IMR-90 (cell line): ENCODE results near the gene NOD1. TPM values are rescaled to one million over a fixed set of nuclear protein-coding genes. Genes with fewer than 3 reads are reported as not detected.

Source experiments
- ATAC-seq: fragments of 200-7000 bp; cut with Tn5 transposase; 2 replicates; pipeline ENCODE4 v1.9.1; 2020; ENCODE audit warnings: low read depth, mild to moderate bottlenecking, moderate library complexity
- BruUV-seq: library from RNA; stranded (reverse); fragments of 400-500 nt; replicated peaks from 2 replicates; lab custom pipeline; 2021; lab: Mats Ljungman, UMichigan
- CTCF ChIA-PET: fragments of 300-600 bp; formaldehyde crosslinking; extraction: SDS; loops from one replicate; lab custom pipeline; 2021; ENCODE audit warnings: antibody characterized with exemption; lab: Yijun Ruan, JAX
- POLR2A ChIA-PET: fragments of 300-600 bp; sonication (Branson Sonifier 250); formaldehyde crosslinking; loops from one replicate; lab custom pipeline; 2022; ENCODE audit warnings: antibody characterized with exemption; ENCODE audit not compliant: unreplicated experiment; lab: Charles Lee
- DNase-seq: peaks from one replicate; pipeline ENCODE4 v3.0.0; 2013
- H2AFZ ChIP-seq: replicated peaks from 2 replicates; pipeline ENCODE3; 2013; ENCODE audit warnings: low read length, mild to moderate bottlenecking; ENCODE audit not compliant: poor library complexity
- H2AK5ac ChIP-seq: 2 replicates; pipeline ENCODE4 v1.6.1; 2013; ENCODE audit warnings: low read depth, low read length, inconsistent platforms
- H2AK9ac ChIP-seq: replicated peaks from 2 replicates; pipeline ENCODE3; 2013; ENCODE audit warnings: mild to moderate bottlenecking, low read depth, low read length, moderate library complexity; ENCODE audit not compliant: poor library complexity
- H2BK120ac ChIP-seq: 2 replicates; pipeline ENCODE4 v1.6.1; 2013; ENCODE audit warnings: low read depth, low read length, inconsistent platforms
- H2BK15ac ChIP-seq: 3 replicates; pipeline ENCODE4 v1.6.1; 2013; ENCODE audit warnings: low read depth, low read length, inconsistent platforms
- H2BK20ac ChIP-seq: 2 replicates; pipeline ENCODE4 v1.6.1; 2013; ENCODE audit warnings: low read depth, mild to moderate bottlenecking, inconsistent platforms, low read length, moderate library complexity
- H2BK5ac ChIP-seq: 2 replicates; pipeline ENCODE4 v1.6.1; 2013; ENCODE audit warnings: mild to moderate bottlenecking, low read depth, low read length, inconsistent platforms; ENCODE audit not compliant: poor library complexity, severe bottlenecking
- H3K14ac ChIP-seq: replicated peaks from 2 replicates; pipeline ENCODE4 v1.6.1; 2013; ENCODE audit warnings: low read depth, low read length, inconsistent platforms
- H3K18ac ChIP-seq: 2 replicates; pipeline ENCODE4 v1.6.1; 2013; ENCODE audit warnings: low read depth, low read length, control low read depth
- H3K23ac ChIP-seq: 2 replicates; pipeline ENCODE4 v1.6.1; 2013; ENCODE audit warnings: low read depth, low read length, inconsistent platforms
- H3K27ac ChIP-seq: 2 replicates; pipeline ENCODE4 v1.5.1; 2013; ENCODE audit warnings: mild to moderate bottlenecking, control low read depth, low read length; ENCODE audit not compliant: insufficient read depth
- H3K27me3 ChIP-seq: 2 replicates; pipeline ENCODE4 v1.6.1; 2013; ENCODE audit warnings: low read length; ENCODE audit not compliant: control insufficient read depth, insufficient read depth
- H3K36me3 ChIP-seq: 2 replicates; pipeline ENCODE4 v1.6.1; 2013; ENCODE audit warnings: low read length, mixed read lengths; ENCODE audit not compliant: control insufficient read depth, insufficient read depth
- H3K4ac ChIP-seq: 2 replicates; pipeline ENCODE4 v1.6.1; 2013; ENCODE audit warnings: low read depth, low read length, inconsistent platforms
- H3K4me1 ChIP-seq: 2 replicates; pipeline ENCODE4 v1.6.1; 2013; ENCODE audit warnings: low read length, mixed read lengths; ENCODE audit not compliant: control insufficient read depth, insufficient read depth
- H3K4me2 ChIP-seq: 2 replicates; pipeline ENCODE4 v1.6.1; 2013; ENCODE audit warnings: low read depth, mild to moderate bottlenecking, control low read depth, low read length, moderate library complexity
- H3K4me3 ChIP-seq: 2 replicates; pipeline ENCODE4 v1.5.1; 2013; ENCODE audit warnings: low read depth, mild to moderate bottlenecking, control low read depth, low read length, moderate library complexity; ENCODE audit not compliant: insufficient read depth
- H3K56ac ChIP-seq: 2 replicates; pipeline ENCODE4 v1.6.1; 2013; ENCODE audit warnings: low read length, inconsistent platforms; ENCODE audit not compliant: insufficient read depth; ENCODE audit errors: extremely low read depth
- H3K79me1 ChIP-seq, 2 experiments: 2 replicates each; pipeline ENCODE4 v1.6.1; 2013; ENCODE audit warnings: low read length in 2 of 2, inconsistent platforms in 1 of 2, low read depth in 1 of 2
- H3K9ac ChIP-seq: 2 replicates; pipeline ENCODE4 v1.6.1; 2013; ENCODE audit warnings: low read depth, low read length, control low read depth
- H3K9me1 ChIP-seq: 2 replicates; pipeline ENCODE4 v1.6.1; 2013; ENCODE audit warnings: low read length, inconsistent platforms; ENCODE audit not compliant: insufficient read depth
- H3K9me3 ChIP-seq: 2 replicates; pipeline ENCODE4 v1.6.1; 2013; ENCODE audit warnings: low read length; ENCODE audit not compliant: control insufficient read depth, insufficient read depth
- H4K20me1 ChIP-seq: 2 replicates; pipeline ENCODE4 v1.6.1; 2013; ENCODE audit warnings: low read length, inconsistent platforms; ENCODE audit not compliant: insufficient read depth
- H4K5ac ChIP-seq: 2 replicates; pipeline ENCODE4 v1.6.1; 2013; ENCODE audit warnings: mild to moderate bottlenecking, low read depth, low read length, control low read depth
- H4K8ac ChIP-seq, 2 experiments: 2 replicates each; pipeline ENCODE4 v1.6.1; 2013; ENCODE audit warnings: low read depth in 2 of 2, low read length in 2 of 2, control low read depth in 1 of 2, inconsistent platforms in 1 of 2
- H4K91ac ChIP-seq: 2 replicates; pipeline ENCODE4 v1.6.1; 2013; ENCODE audit warnings: low read depth, low read length, inconsistent platforms; ENCODE audit not compliant: insufficient read depth
- BHLHE40 ChIP-seq: fragments of 150-350 bp; IDR thresholded peaks from 2 replicates; pipeline ENCODE4 v1.6.1; 2016; ENCODE audit warnings: mild to moderate bottlenecking, low read depth, low read length
- CHD1 ChIP-seq: IDR thresholded peaks from 2 replicates; pipeline ENCODE4 v1.6.1; 2012; ENCODE audit warnings: low read depth, low read length, improper control_type of control experiment
- CTCF ChIP-seq: conservative IDR thresholded peaks from 2 replicates; pipeline ENCODE4 v1.5.1; 2012; ENCODE audit warnings: mild to moderate bottlenecking, low read depth, low read length, improper control_type of control experiment
- ELK1 ChIP-seq: fragments of 150-350 bp; IDR thresholded peaks from 2 replicates; pipeline ENCODE4 v1.6.1; 2016; ENCODE audit warnings: low read depth, mild to moderate bottlenecking, low read length, moderate library complexity, borderline replicate concordance
- FOS ChIP-seq: fragments of 150-350 bp; IDR thresholded peaks from 2 replicates; pipeline ENCODE4 v1.6.1; 2016; ENCODE audit warnings: low read depth, low read length
- MAFK ChIP-seq: IDR thresholded peaks from 2 replicates; pipeline ENCODE4 v1.6.1; 2012; ENCODE audit warnings: low read depth, low read length, improper control_type of control experiment
- MAZ ChIP-seq: IDR thresholded peaks from 2 replicates; pipeline ENCODE4 v1.6.1; 2012; ENCODE audit warnings: low read depth, mild to moderate bottlenecking, low read length, improper control_type of control experiment, moderate library complexity, borderline replicate concordance
- MXI1 ChIP-seq: IDR thresholded peaks from 2 replicates; pipeline ENCODE4 v1.6.1; 2012; ENCODE audit warnings: low read depth, mild to moderate bottlenecking, low read length, moderate library complexity, borderline replicate concordance
- NFE2L2 ChIP-seq: fragments of 150-350 bp; IDR thresholded peaks from 2 replicates; pipeline ENCODE4 v1.6.1; 2016; ENCODE audit warnings: low read depth, mild to moderate bottlenecking, low read length
- POLR2A ChIP-seq: IDR thresholded peaks from 2 replicates; pipeline ENCODE4 v1.6.1; 2012; ENCODE audit warnings: mild to moderate bottlenecking, low read depth, low read length
- RAD21 ChIP-seq: IDR thresholded peaks from 2 replicates; pipeline ENCODE4 v1.6.1; 2012; ENCODE audit warnings: low read length, improper control_type of control experiment
- RCOR1 ChIP-seq: IDR thresholded peaks from 2 replicates; pipeline ENCODE4 v1.6.1; 2012; ENCODE audit warnings: mild to moderate bottlenecking, low read length, improper control_type of control experiment; ENCODE audit not compliant: insufficient replicate concordance
- RFX5 ChIP-seq: IDR thresholded peaks from 2 replicates; pipeline ENCODE4 v1.8.0; 2012; ENCODE audit warnings: low read depth, mild to moderate bottlenecking, low read length, moderate library complexity
- SMC3 ChIP-seq: fragments of 150-350 bp; IDR thresholded peaks from 2 replicates; pipeline ENCODE4 v1.6.1; 2016; ENCODE audit warnings: low read depth, mild to moderate bottlenecking, antibody characterized with exemption, low read length, moderate library complexity
- USF2 ChIP-seq: fragments of 150-350 bp; IDR thresholded peaks from 2 replicates; pipeline ENCODE4 v1.6.1; 2017; ENCODE audit warnings: mild to moderate bottlenecking, antibody characterized with exemption, low read length, low read depth
- WGBS, 2 experiments: methylation state at CpG; one replicate each; pipeline versions ENCODE4 v1.1.5 to v1.1.7; 2013; ENCODE audit warnings: missing lambda C conversion rate in 2 of 2; ENCODE audit not compliant: insufficient read length in 1 of 2; ENCODE audit errors: extremely low coverage in 2 of 2; 5-methylcytosine and 5-hydroxymethylcytosine counted together
- dilution Hi-C: fragments of 300-500 bp; cut with HindIII; formaldehyde crosslinking; loops from one replicate; pipeline ENCODE4 v1.14.3; 2018; ENCODE audit warnings: low sequenced_read_pairs; ENCODE audit not compliant: unreplicated experiment
- in situ Hi-C: fragments of 300-500 bp; cut with MboI; formaldehyde crosslinking; loops from 3 replicates; pipeline ENCODE4 v1.14.3; 2019; ENCODE audit warnings: low sequenced_read_pairs, inconsistent platforms, mixed read lengths
- intact Hi-C: fragments of 100-400 bp; cut with micrococcal nuclease; formaldehyde crosslinking; loops from 2 replicates; pipeline ENCODE4 v1.10.0; 2022
- polyA plus RNA-seq, 3 experiments: library from polyadenylated mRNA; depleted of rRNA; stranded (reverse); fragments of >200 nt; gene quantifications; 2 replicates each; pipeline ENCODE4 v1.2.3, GENCODE V29; 2012; ENCODE audit warnings: low replicate concordance in 1 of 3
- total RNA-seq: library from RNA; depleted of rRNA; stranded (reverse); fragments of >200 nt; gene quantifications from 2 replicates; pipeline ENCODE4 v1.2.3, GENCODE V29; 2012

Gene NOD1
- total and polyA plus RNA-seq, 2 of the 4 experiments (the other 2 are of a cell fraction), result 1.8 to 3.0 TPM

DNA sequence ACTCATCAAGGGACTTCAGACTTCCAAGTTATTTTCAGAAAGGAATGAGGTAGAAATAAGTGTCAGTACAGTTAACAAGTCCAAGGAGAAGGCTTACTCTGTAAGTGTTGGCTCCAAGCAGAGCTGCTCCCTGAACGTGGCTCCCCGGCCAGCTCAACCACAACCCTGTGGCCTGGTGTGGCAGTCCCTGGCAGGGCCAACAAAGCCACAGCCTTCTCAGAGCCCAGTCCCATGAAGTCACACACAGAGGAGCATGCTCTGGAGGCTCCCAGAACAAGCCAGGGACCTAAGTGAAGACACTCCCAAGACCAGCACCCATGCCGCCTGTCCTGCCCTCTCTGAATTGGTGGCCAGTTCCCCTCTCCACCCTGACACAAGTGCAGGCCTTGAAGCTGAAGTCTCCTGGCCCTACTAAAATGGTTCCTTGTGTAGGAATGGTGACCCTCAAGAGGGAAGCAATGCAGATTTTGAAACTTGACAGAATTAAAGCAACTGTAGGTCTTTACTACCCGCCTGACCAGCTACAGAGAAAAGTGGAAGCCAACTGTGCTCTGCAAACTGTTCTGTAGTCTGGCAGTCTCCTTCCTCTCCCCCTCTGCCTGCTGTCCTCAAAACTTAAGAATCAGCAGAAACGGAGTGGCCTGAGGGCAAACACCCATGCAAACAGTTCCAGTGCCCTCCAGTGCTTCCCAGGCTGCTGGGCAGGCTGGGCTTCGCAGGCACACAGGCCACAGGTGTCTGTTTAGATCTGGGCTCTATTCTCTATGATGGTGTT, 51.1 kb downstream of the NOD1 start:
- ChIA-PET CTCF (no interaction called here), POLR2A (no interaction called here)
- no peak overlapping the region for H4K5ac ChIP-seq
- ATAC-seq (no peak), DNase-seq (no peak)
- 0 out of 2 replicates have a peak, but pooled peaks cover 2% of the 10 kb centered on the region for H3K4me1 ChIP-seq
- peaks cover 4% of the 10 kb centered on the region for H3K36me3 ChIP-seq
- no peak overlapping the region for H2BK120ac ChIP-seq
- H2AK9ac ChIP-seq, result no peak overlapping the region
- no peak overlapping the region for H2BK15ac ChIP-seq
- no peak overlapping the region for H2BK5ac ChIP-seq
- no peak overlapping the region for H3K56ac ChIP-seq
- no peak overlapping the region for H3K27ac ChIP-seq
- no peak overlapping the region for H4K91ac ChIP-seq
- H4K8ac ChIP-seq, result no peak overlapping the region
- H3K9me1 ChIP-seq, result no peaks in the 10 kb centered on the region; the same call in 1 of the 2 replicates
- H2AK5ac ChIP-seq, result no peak overlapping the region
- 100% methylated on average over 1 of the region's 6 CpGs; no CpG with 5 or more reads in 1 of the 2 experiments for WGBS, 2 experiments
- no peak overlapping the region for H3K4me3 ChIP-seq
- no peak overlapping the region for H3K4me2 ChIP-seq
- in situ Hi-C loops (no loop called here), dilution Hi-C loops (no loop called here), intact Hi-C loops (no loop called here)
- no peaks in the 10 kb centered on the region for H3K27me3 ChIP-seq
- no peaks in the 10 kb centered on the region for H3K9me3 ChIP-seq
- no peak overlapping the region for H3K18ac ChIP-seq
- no peak overlapping the region for H3K23ac ChIP-seq
- no peak overlapping the region for H3K4ac ChIP-seq
- no peak overlapping the region for H3K9ac ChIP-seq
- no peaks in the 10 kb centered on the region for H4K20me1 ChIP-seq
- H3K79me1 ChIP-seq, result no peaks in the 10 kb centered on the region
- no peak overlapping the region for H2AFZ ChIP-seq
- BruUV-seq, result no TSS peak
- no peak overlapping the region for H2BK20ac ChIP-seq
- H3K14ac ChIP-seq, result no peak overlapping the region
- TF ChIP-seq SMC3 (no peak), CHD1 (no peak), ELK1 (no peak), FOS (no peak), RAD21 (no peak), MXI1 (no peak), MAFK (no peak), USF2 (no peak), RFX5 (no peak), POLR2A (no peak), NFE2L2 (no peak), MAZ (no peak), RCOR1 (no peak), CTCF (no peak), BHLHE40 (no peak)
